Gastrocnemius medialis (tissue), 4 donors: ENCODE data around the gene GPS1. TPM values are rescaled to one million over a fixed set of nuclear protein-coding genes. Genes with fewer than 3 reads are reported as not detected.

Experiments
- ATAC-seq, 2 donors: fragments of 150-250 bp; one replicate each; pipeline ENCODE4 v1.9.1; 2016
- DNase-seq, 2 donors: peaks; one replicate each; pipeline ENCODE4 v3.0.0-alpha.2; 2019
- H3K27ac ChIP-seq, 4 donors: fragments of 200-600 bp; sonication (generic); 1 replicate in 1 of 4; 2 replicates in 3 of 4; pipeline ENCODE4 v1.5.1; 2016 to 2018; ENCODE audit warnings: mild to moderate bottlenecking in 2 of 4, moderate library complexity in 1 of 4
- H3K27me3 ChIP-seq, 3 donors: fragments of 200-600 bp; sonication (generic) in 2 of 3; 1 replicate in 1 of 3; 2 replicates in 2 of 3; pipeline versions ENCODE4 v1.5.1 to v1.6.0; 2016 to 2019; ENCODE audit warnings: mild to moderate bottlenecking in 1 of 3, moderate library complexity in 1 of 3
- H3K36me3 ChIP-seq, 2 donors: fragments of 200-600 bp; sonication (generic) in 1 of 2; one replicate each; pipeline ENCODE4 v1.5.1; 2017 to 2018
- H3K4me1 ChIP-seq, 2 donors: fragments of 200-600 bp; sonication (generic) in 1 of 2; one replicate each; pipeline ENCODE4 v1.5.1; 2016 to 2017; ENCODE audit warnings: mild to moderate bottlenecking in 2 of 2
- H3K4me3 ChIP-seq, 4 donors: fragments of 200-600 bp; sonication (generic) in 3 of 4; 1 replicate in 1 of 4; 2 replicates in 3 of 4; pipeline ENCODE4 v1.5.1; 2016 to 2019; ENCODE audit warnings: mild to moderate bottlenecking in 2 of 4
- H3K9me3 ChIP-seq, 3 donors: fragments of 200-600 bp; sonication (generic) in 2 of 3; 1 replicate in 1 of 3; 2 replicates in 2 of 3; pipeline ENCODE4 v1.5.1; 2016 to 2019
- POLR2A ChIP-seq, 2 donors: fragments of 450-650 bp; IDR thresholded peaks; one replicate each; pipeline ENCODE4 v1.6.1; 2017; ENCODE audit warnings: antibody characterized with exemption in 2 of 2, mild to moderate bottlenecking in 2 of 2, moderate library complexity in 2 of 2
- in situ Hi-C, 4 donors: fragments of 200-750 bp; cut with MboI; loops; one replicate each; pipeline versions ENCODE4 v1.15.0 to v1.8.0; 2017; ENCODE audit warnings: low sequenced_read_pairs in 4 of 4
- intact Hi-C: fragments of 100-400 bp; cut with DNase I; formaldehyde crosslinking; loops from one replicate; pipeline ENCODE4 v1.15.1; 2023; ENCODE audit warnings: low total_unique reads
- total RNA-seq, 4 donors: library from RNA; depleted of rRNA; stranded (reverse); fragments of >200 nt; gene quantifications; one replicate each; pipeline versions ENCODE4 v1.1.0 to v1.2.3, GENCODE V29; 2016
- TF ChIP-seq, protein P1 (sequence below), 5 experiments: fragments of 450-650 bp in 3 of 5; fragments of 200-600 bp in 2 of 5; sonication (generic) in 2 of 5; IDR thresholded peaks in 4 of 5; conservative IDR thresholded peaks in 1 of 5; 1 replicate in 4 of 5; 2 replicates in 1 of 5; pipeline ENCODE4 v1.5.1; 2016 to 2019; ENCODE audit warnings: antibody characterized with exemption in 5 of 5, mild to moderate bottlenecking in 3 of 5, moderate library complexity in 3 of 5

Gene GPS1
- total RNA-seq, 4 donors from 2014 or later = 119 to 174 (median 137) TPM

DNA sequence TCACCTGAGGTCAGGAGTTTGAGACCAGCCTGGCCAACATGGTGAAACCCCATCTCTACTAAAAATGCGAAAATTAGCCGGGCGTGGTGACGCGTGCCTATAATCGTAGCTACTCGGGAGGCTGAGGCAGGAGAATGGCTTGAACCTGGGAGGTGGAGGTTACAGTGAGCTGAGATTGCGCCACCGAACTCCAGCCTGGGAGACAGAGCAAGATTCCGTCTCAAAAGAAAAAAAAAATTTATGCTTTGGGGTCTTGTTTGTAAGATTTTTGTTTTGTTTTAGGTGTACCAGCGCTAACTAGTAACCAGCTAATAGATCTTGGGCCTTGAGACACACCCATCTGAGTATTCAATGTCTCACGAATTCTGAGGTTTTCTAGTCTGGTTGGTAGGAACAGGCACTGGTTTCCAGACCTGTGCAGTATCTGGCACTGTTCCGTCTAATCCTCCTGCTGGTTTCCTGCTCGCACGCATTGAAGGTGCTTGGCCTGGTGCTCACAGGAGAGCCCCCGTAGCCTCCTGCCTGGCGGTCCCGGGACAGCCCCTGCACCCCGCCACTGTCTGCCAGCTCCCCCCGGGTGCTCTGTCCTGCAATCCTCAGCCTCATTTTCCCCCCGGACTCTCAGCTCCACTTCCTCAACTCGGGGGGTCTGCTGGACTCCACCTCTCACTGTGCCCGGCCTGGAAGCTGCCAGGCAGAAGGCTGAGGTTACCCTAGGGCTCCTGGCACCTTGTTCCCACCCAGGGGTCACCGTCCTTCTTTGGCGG is 24.5 kb downstream of the GPS1 start:
- in situ Hi-C loops (no loop called here), intact Hi-C loops (loop anchor here (10.0 kb wide), 1 partner anchor 71 kb away; no protein-coding TSS in a partner anchor)
- no peaks in the 10 kb centered on the region for H3K27me3 ChIP-seq
- ATAC-seq = no peak
- peaks cover 0 to 22% of the 10 kb centered on the region in 2 donors for H3K36me3 ChIP-seq
- no peak for DNase-seq
- no peak overlapping the region for H3K4me3 ChIP-seq
- H3K4me1 ChIP-seq = no peaks in the 10 kb centered on the region
- H3K9me3 ChIP-seq = no peaks in the 10 kb centered on the region
- no peak overlapping the region for H3K27ac ChIP-seq
- TF ChIP-seq, protein P1, sequence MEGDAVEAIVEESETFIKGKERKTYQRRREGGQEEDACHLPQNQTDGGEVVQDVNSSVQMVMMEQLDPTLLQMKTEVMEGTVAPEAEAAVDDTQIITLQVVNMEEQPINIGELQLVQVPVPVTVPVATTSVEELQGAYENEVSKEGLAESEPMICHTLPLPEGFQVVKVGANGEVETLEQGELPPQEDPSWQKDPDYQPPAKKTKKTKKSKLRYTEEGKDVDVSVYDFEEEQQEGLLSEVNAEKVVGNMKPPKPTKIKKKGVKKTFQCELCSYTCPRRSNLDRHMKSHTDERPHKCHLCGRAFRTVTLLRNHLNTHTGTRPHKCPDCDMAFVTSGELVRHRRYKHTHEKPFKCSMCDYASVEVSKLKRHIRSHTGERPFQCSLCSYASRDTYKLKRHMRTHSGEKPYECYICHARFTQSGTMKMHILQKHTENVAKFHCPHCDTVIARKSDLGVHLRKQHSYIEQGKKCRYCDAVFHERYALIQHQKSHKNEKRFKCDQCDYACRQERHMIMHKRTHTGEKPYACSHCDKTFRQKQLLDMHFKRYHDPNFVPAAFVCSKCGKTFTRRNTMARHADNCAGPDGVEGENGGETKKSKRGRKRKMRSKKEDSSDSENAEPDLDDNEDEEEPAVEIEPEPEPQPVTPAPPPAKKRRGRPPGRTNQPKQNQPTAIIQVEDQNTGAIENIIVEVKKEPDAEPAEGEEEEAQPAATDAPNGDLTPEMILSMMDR (IDR thresholded peaks at IDR 0.05 in 4 of 5, conservative IDR thresholded peaks at IDR 0.05 in 1 of 5) = no peak
- no peak for TF ChIP-seq POLR2A (IDR thresholded peaks at IDR 0.05)

DNA sequence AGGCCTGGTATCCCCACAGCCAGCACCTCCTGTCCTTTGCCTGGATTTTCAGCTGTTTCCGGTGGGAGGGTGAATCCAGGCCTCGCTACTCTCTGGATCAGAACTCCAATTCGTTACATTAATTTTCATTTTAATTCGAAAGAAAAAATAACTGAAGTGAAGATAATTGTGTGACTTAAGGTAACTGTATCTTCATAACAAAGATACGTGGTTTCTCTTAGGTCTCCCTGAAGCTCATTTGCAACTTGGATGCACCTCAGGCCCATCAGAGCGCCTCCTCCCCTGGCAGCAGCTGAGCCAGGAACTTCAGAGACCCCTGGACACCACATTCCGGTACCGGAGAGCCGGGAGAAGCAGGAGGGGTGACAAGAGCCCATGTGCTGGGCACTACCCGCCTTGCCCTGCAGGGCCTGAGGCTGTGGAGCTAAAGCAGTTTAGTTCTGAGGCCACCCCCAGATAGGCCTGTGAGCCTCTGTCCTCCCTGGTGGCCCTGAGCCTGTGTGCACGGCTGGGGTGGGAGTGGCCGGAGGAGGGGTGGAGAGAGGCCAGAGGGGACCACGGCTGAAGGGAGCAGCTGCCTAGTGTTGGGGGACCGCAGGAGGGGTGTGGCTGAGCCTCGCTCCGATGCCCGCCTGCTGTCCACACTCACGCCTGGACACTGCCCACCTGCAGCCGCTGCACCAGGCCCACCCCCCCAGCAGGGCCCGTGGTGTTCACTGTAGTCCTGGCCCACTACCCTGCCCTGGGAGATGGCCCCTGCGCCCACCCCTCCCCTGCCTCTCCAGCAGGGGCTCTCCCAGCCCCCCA is 25.3 kb downstream of the GPS1 start:
- TF ChIP-seq POLR2A (IDR thresholded peaks at IDR 0.05) = no peak
- TF ChIP-seq, protein P1 (IDR thresholded peaks at IDR 0.05 in 4 of 5, conservative IDR thresholded peaks at IDR 0.05 in 1 of 5) = no peak
- Histone ChIP-seq H3K27ac (no peak overlapping the region), H3K4me1 (no peaks in the 10 kb centered on the region), H3K9me3 (no peaks in the 10 kb centered on the region), H3K36me3 (peaks cover 0 to 30% of the 10 kb centered on the region in 2 donors), H3K27me3 (no peaks in the 10 kb centered on the region), H3K4me3 (no peak overlapping the region)
- no peak for DNase-seq
- intact Hi-C loops (loop anchor here (10.0 kb wide), 1 partner anchor 72 kb away; no protein-coding TSS in a partner anchor), in situ Hi-C loops (no loop called here)
- ATAC-seq = peak in 1 of 2 donors; percentile 22

DNA sequence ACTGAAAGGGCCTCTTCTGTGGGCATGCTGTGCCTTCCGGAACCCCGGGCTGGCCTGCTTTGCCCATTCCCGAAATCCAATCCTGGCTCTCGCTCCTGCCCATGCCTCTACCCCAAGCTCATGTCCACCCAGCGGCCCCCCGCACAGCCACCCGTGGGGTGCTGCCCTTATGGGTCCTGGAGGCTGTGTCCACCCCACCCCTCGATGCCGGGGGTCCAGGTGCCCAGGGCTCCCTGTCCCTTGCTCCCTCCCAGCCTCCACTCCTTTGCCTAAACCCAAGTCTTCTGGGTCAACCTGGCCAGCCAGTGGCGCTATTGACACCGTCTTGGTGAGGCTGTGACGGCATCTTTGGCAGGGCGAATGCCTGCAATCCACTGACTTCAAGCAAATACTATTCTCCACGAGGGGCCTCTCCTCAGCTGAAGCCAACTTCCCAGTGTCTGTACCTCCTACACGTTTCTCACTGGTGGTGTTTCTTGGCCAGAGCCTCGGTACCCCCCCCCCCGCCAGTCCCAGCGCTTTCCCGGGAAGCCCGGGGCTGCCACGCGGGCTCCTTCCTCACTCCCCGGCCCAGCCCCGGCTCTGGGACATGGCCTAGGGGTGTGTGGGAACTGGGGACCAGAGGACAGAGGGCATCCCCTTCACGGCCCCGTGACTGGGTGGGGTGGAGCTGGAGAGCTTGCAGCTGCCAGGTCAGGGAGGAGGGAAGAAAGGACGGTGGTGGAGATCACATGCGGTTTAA is 26.1 kb downstream of the GPS1 start:
- Histone ChIP-seq H3K36me3 (peaks cover 0 to 37% of the 10 kb centered on the region in 2 donors), H3K4me3 (no peak overlapping the region), H3K4me1 (no peaks in the 10 kb centered on the region), H3K27ac (no peak overlapping the region), H3K9me3 (no peaks in the 10 kb centered on the region), H3K27me3 (no peaks in the 10 kb centered on the region)
- intact Hi-C loops = loop anchor here (10.0 kb wide), 1 partner anchor 73 kb away; no protein-coding TSS in a partner anchor
- in situ Hi-C loops = no loop called here
- DNase-seq (peak in 1 of 2 donors; percentile 52), ATAC-seq (peak in 1 of 2 donors; percentile 59)
- TF ChIP-seq POLR2A (IDR thresholded peaks at IDR 0.05) = no peak
- TF ChIP-seq, protein P1 (IDR thresholded peaks at IDR 0.05 in 4 of 5, conservative IDR thresholded peaks at IDR 0.05 in 1 of 5) = no peak

DNA sequence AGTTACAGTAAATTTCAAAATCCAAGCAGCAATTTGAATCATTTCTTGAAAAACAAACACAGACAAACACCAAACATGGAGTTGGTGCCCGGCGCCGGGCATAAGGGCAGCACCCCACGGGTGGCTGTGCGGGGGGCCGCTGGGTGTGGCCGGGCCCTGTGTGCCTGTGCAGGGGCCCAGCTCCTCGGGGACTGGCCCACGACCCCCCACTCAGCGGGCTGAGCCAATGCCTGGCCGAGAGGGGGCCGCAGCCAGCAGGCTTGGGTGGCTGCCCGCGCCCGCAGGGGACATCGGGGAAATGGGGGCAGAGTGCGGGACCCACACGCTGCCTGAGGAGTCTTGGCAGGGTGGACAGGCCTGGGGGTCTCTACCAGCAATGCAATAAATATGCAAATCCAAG is 26.7 kb downstream of the GPS1 start:
- intact Hi-C loops = loop anchor here (10.0 kb wide), 1 partner anchor 74 kb away; no protein-coding TSS in a partner anchor
- in situ Hi-C loops = no loop called here
- TF ChIP-seq, protein P1 (IDR thresholded peaks at IDR 0.05 in 4 of 5, conservative IDR thresholded peaks at IDR 0.05 in 1 of 5) = no peak
- TF ChIP-seq POLR2A (IDR thresholded peaks at IDR 0.05) = no peak
- peaks cover 0 to 44% of the 10 kb centered on the region in 2 donors for H3K36me3 ChIP-seq
- no peak for ATAC-seq
- no peak for DNase-seq
- H3K4me3 ChIP-seq = no peak overlapping the region
- H3K4me1 ChIP-seq = no peaks in the 10 kb centered on the region
- H3K27me3 ChIP-seq = no peaks in the 10 kb centered on the region
- no peaks in the 10 kb centered on the region for H3K9me3 ChIP-seq
- no peak overlapping the region for H3K27ac ChIP-seq
